Psoas muscle (tissue), 8 donors: ENCODE measurements around the gene ARAP2. TPM values are rescaled to one million over a fixed set of nuclear protein-coding genes. Genes with fewer than 3 reads are reported as not detected.
A peak's percentile ranks its signal among the peaks of the same experiment; 100 is the strongest.
"Not testable (repeated sequence)": the region's sequence is repeated elsewhere in the genome, so short reads cannot be mapped to it uniquely, and the experiment has no call there.

ENCODE experiments used
- ATAC-seq, 4 donors: fragments of 200-7000 bp; cut with Tn5 transposase; one replicate each; pipeline ENCODE4 v1.9.1; 2020; ENCODE audit warnings: moderate library complexity in 3 of 4, mild to moderate bottlenecking in 2 of 4
- DNase-seq, 2 donors: peaks; one replicate each; pipeline ENCODE4 v3.0.0-alpha.2; 2020
- H3K27ac ChIP-seq: fragments of 200-600 bp; one replicate; pipeline ENCODE4 v1.8.0; 2022
- H3K27me3 ChIP-seq, 3 donors: fragments of 200-600 bp in 1 of 3; one replicate each; pipeline versions ENCODE4 v1.6.1 to v1.8.0; 2013 to 2022; ENCODE audit warnings: low read length in 2 of 3, mild to moderate bottlenecking in 2 of 3, moderate library complexity in 1 of 3; ENCODE audit not compliant: insufficient read depth in 3 of 3
- H3K36me3 ChIP-seq, 2 donors: fragments of 200-600 bp in 1 of 2; one replicate each; pipeline versions ENCODE4 v1.6.1 to v1.8.0; 2013 to 2022; ENCODE audit warnings: low read depth in 1 of 2, mild to moderate bottlenecking in 1 of 2, moderate library complexity in 1 of 2; ENCODE audit not compliant: insufficient read depth in 1 of 2
- H3K4me1 ChIP-seq: fragments of 200-600 bp; one replicate; pipeline ENCODE4 v1.8.0; 2022
- H3K4me3 ChIP-seq: fragments of 200-600 bp; one replicate; pipeline ENCODE4 v1.8.0; 2022; ENCODE audit warnings: mild to moderate bottlenecking
- H3K9me3 ChIP-seq: fragments of 200-600 bp; one replicate; pipeline ENCODE4 v1.8.0; 2022
- WGBS, 3 donors: extraction: QIAGEN DNeasy Blood & Tissue Kit; methylation state at CpG; one replicate each; pipeline versions ENCODE4 v1.1.6 to v1.1.7; 2013; 5-methylcytosine and 5-hydroxymethylcytosine counted together
- intact Hi-C, 2 donors: fragments of 100-400 bp; cut with DNase I; formaldehyde crosslinking; loops; one replicate each; pipeline versions ENCODE4 v1.11.0 to v1.14.2; 2022
- polyA plus RNA-seq, 3 donors: library from polyadenylated mRNA; stranded (reverse); fragments of 200-250 nt; gene quantifications; one replicate each; pipeline ENCODE4 v1.2.3, GENCODE V29; 2013
- total RNA-seq, 4 donors: library from RNA; stranded (reverse); fragmentation: NEBNext Ultra II Directional in 2 of 4; extraction: Animal tissue kit (Norgen Biotek cat#: 25700) in 2 of 4; gene quantifications; one replicate each; pipeline versions ENCODE4 v1.2.1 to v1.2.4, GENCODE V29; 2021 to 2023
- TF ChIP-seq, protein P1 (sequence below): fragments of 200-600 bp; IDR thresholded peaks from one replicate; pipeline ENCODE4 v1.8.0; 2022; ENCODE audit warnings: antibody characterized with exemption
- donor health status: healthy with polysubstance abuse.
- donor health status: DM: no; HTN: no; CAD: no; lungs with moderate emphysema.
- donor health status: Bipolar disorder and iron deficiency.
- donor health status: healthy.
- donor health status: DM: yes; HTN: yes; CAD: no.
- donor health status: DM: no; HTN: no; CAD: no.
- donor health status: DM: no; HTN: no; CAD: no.
- donor health status: DM: yes; HTN: yes; CAD: no.

ARAP2 gene
- total and polyA plus RNA-seq, 7 donors, result 0.11 to 2.7 (median 1.4) TPM

DNA sequence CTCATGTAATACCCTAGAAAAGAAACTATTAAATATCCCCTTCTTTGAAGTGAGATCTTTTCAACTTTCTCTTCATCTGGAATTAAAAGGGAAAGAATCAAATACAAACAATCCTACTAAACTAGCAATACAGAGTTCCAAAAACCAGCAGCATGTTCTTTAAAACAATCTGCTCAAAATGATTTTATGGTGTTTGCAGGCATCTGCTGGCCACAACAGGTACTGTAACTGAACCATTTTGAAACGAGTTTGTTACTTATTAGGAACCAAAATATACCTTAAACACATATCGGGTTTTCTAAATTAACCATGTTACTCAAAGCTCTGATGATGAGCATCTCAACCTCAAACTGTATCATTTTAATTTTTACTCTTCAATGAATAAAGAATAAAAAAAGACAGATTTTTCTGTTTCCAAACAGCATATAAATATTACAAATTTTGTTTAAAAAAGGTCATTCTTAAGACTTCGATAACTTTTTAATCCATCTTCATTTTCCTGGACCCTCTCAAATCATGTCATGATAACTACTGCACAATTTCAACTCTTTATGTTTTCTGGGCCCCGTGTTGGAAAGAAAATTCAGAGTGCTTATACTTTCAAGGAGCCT lies 56.5 kb downstream of the ARAP2 start:
- Histone ChIP-seq H3K36me3 (no peaks in the 10 kb centered on the region), H3K9me3 (no peaks in the 10 kb centered on the region), H3K4me3 (no peak overlapping the region), H3K27me3 (no peaks in the 10 kb centered on the region), H3K27ac (no peak overlapping the region), H3K4me1 (no peaks in the 10 kb centered on the region)
- DNase-seq, result no peak
- TF ChIP-seq, protein P1, sequence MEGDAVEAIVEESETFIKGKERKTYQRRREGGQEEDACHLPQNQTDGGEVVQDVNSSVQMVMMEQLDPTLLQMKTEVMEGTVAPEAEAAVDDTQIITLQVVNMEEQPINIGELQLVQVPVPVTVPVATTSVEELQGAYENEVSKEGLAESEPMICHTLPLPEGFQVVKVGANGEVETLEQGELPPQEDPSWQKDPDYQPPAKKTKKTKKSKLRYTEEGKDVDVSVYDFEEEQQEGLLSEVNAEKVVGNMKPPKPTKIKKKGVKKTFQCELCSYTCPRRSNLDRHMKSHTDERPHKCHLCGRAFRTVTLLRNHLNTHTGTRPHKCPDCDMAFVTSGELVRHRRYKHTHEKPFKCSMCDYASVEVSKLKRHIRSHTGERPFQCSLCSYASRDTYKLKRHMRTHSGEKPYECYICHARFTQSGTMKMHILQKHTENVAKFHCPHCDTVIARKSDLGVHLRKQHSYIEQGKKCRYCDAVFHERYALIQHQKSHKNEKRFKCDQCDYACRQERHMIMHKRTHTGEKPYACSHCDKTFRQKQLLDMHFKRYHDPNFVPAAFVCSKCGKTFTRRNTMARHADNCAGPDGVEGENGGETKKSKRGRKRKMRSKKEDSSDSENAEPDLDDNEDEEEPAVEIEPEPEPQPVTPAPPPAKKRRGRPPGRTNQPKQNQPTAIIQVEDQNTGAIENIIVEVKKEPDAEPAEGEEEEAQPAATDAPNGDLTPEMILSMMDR, result peak; percentile 24
- no peak for ATAC-seq
- WGBS, 3 donors, result 50 to 54% (median 54%) methylated on average over 4 of the region's 4 CpGs
- intact Hi-C loops, result no loop called here

DNA sequence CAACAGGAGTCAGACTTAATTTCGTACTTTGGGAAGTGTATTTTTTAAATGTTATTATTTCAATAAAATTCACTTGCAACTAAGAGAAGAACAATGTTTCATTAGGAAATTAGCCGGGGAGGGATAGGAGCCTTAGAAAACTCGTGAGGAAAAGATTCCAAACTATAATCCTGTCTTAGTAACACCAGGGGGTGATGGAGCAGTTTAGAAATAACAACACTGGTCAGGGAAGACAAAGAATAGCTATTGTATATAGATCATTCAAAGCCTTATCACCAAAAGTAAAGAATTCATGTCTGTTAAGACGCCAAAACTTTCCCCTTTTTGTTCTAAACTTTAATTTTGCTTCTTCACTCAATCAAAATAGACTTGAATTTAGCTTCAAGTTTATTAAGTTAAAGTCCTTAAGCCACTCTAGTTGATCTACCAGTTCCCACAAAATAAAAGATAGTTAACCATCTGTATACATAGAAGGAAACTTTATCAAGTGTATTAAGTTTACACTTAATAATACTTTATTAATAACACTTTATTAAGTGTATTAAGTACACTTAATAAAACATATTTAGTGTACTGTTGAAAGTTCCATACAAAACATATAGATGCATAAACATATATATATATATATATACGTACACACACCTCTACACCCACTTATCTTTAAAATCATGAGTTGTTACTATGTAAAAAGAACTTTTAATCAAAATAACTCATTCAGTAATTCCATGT lies 60.5 kb downstream of the ARAP2 start:
- Histone ChIP-seq H3K4me1 (no peaks in the 10 kb centered on the region), H3K27ac (no peak overlapping the region), H3K9me3 (no peaks in the 10 kb centered on the region), H3K36me3 (no peaks in the 10 kb centered on the region), H3K27me3 (no peaks in the 10 kb centered on the region), H3K4me3 (no peak overlapping the region)
- TF ChIP-seq, protein P1, result no peak
- intact Hi-C loops, result no loop called here
- ATAC-seq (no peak), DNase-seq (no peak)
- WGBS, 3 donors, result 71 to 75% (median 71%) methylated on average over 5 of the region's 5 CpGs

DNA sequence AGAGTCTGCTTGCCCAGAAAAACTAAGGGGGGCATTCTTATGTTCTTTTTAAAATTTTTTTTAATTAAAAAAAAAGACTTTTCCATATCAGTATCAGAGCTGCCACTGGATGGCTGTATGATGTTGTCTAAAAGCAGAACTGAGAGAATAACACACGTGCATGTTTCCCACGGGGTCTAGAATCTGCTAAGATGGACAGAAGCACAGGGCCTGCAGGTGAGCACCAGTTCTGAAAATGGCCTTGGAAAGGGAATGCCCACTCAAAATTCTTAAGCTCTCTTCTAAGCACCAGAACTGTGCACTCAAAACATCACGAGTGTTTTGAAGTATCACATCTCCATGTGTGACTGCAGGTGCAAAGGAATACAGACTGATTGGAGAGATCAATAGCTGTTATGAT lies 61.1 kb downstream of the ARAP2 start:
- TF ChIP-seq, protein P1, result no peak
- Histone ChIP-seq H3K36me3 (no peaks in the 10 kb centered on the region), H3K27me3 (no peaks in the 10 kb centered on the region), H3K27ac (no peak overlapping the region), H3K9me3 (no peaks in the 10 kb centered on the region), H3K4me3 (no peak overlapping the region), H3K4me1 (no peaks in the 10 kb centered on the region)
- ATAC-seq (no peak), DNase-seq (no peak)
- intact Hi-C loops, result no loop called here
- WGBS, 3 donors, result 62 to 66% (median 63%) methylated on average over 3 of the region's 3 CpGs

DNA sequence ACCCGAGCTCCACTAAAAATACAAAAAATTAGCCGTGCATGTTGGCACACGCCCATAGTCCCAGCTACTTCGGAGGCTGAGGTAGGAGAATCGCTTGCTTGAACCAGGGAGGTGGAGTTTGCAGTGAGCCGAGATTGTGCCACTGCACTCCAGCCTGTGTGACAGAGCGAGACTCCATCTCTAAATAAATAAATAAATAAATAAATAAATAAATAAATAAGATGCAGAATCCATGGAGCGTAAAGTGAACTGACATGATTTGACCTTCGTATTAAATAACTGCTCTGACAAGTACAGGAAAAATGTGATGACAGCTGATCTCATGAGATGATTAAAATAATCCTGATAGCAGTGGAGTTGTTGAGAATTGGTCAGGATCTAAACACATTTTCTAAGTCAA lies 62.0 kb downstream of the ARAP2 start:
- H3K36me3 ChIP-seq, H3K4me3 ChIP-seq, H3K27me3 ChIP-seq, ATAC-seq, intact Hi-C loops, H3K4me1 ChIP-seq, H3K27ac ChIP-seq, DNase-seq, H3K9me3 ChIP-seq: not testable (repeated sequence)
- 74 to 79% (median 76%) methylated on average over 9 of the region's 9 CpGs for WGBS, 3 donors

DNA sequence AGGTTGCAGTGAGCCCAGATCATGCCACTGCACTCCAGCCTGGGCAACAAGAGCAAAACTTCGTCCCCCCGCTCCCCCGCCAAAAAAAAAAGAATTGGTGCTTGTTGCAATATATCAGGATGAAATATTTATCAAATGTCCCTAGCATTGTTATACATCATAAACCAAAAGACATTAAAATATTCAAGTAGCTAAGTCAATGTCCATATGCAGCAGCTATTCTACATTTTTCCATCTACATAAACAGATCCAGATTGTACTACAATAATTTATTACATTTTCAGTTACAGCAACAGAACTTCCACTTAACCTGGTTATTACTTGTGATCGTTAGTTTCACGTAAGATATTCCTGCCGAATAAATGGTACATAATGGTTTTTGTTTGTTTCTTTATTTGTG lies 64.1 kb downstream of the ARAP2 start:
- intact Hi-C loops, result no loop called here
- Histone ChIP-seq H3K27me3 (no peaks in the 10 kb centered on the region), H3K4me1 (no peaks in the 10 kb centered on the region), H3K36me3 (no peaks in the 10 kb centered on the region), H3K27ac (no peak overlapping the region), H3K4me3 (no peak overlapping the region), H3K9me3 (no peaks in the 10 kb centered on the region)
- ATAC-seq, result no peak
- DNase-seq, result no peak
- 92 to 93% (median 92%) methylated on average over 6 of the region's 6 CpGs for WGBS, 3 donors
- TF ChIP-seq, protein P1, result no peak
